Measurements from ENCODE around the gene EIF4G3.

DNA sequence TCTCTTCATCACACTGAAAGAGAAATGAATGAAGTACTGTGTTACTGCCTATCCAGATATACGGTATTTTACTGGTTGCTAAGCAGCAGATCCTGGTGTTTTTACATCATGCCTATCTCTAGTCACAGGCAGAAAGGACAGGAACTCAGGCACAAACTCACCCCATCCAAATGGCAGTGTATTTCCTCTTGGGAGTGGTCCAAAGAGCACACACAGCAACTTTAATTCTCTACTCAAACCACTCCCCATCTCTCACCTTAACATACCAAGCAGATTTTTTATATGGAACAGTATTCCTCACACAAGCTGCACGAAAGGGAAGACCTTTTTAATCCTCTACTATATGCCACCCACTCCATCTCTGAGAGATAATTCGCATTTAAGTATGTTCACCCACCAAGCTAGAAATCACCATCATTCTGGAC, 27.3 kb downstream of the EIF4G3 start:
- TF ChIP-seq, protein P1, sequence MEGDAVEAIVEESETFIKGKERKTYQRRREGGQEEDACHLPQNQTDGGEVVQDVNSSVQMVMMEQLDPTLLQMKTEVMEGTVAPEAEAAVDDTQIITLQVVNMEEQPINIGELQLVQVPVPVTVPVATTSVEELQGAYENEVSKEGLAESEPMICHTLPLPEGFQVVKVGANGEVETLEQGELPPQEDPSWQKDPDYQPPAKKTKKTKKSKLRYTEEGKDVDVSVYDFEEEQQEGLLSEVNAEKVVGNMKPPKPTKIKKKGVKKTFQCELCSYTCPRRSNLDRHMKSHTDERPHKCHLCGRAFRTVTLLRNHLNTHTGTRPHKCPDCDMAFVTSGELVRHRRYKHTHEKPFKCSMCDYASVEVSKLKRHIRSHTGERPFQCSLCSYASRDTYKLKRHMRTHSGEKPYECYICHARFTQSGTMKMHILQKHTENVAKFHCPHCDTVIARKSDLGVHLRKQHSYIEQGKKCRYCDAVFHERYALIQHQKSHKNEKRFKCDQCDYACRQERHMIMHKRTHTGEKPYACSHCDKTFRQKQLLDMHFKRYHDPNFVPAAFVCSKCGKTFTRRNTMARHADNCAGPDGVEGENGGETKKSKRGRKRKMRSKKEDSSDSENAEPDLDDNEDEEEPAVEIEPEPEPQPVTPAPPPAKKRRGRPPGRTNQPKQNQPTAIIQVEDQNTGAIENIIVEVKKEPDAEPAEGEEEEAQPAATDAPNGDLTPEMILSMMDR (IDR thresholded peaks at IDR 0.05), result no peak
- TF ChIP-seq POLR2A (IDR thresholded peaks at IDR 0.05), result no peak
